NCI-H1930 (cell line): Measurements from ENCODE around the gene STRIP2.
"Not testable (repeated sequence)": the region's sequence is repeated elsewhere in the genome, so short reads cannot be mapped to it uniquely, and the experiment has no call there.

Experiments used
- DNase-seq, 2 experiments: peaks; one replicate each; lab custom pipeline; 2025; lab: John Stamatoyannopoulos, UW

STRIP2 gene

DNA sequence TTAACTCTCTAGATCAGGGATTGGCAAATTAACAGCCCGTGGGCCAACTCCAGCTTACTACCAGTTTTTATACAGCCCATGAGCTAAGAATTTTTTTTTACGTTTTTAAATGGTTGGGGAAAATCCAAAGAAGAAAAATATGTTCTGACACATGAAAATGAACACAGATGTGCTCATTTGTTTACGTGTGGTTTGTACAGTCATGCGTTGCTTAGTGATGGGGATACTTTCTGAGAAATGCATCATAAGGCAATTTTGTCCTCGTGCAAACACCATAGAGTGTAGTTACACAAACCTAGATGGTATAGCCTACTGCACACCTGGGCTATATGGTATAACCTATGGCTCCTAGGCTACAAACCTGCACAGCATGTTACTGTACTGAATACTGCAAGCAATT lies 59.8 kb downstream of the STRIP2 start:
- DNase-seq = no peak

DNA sequence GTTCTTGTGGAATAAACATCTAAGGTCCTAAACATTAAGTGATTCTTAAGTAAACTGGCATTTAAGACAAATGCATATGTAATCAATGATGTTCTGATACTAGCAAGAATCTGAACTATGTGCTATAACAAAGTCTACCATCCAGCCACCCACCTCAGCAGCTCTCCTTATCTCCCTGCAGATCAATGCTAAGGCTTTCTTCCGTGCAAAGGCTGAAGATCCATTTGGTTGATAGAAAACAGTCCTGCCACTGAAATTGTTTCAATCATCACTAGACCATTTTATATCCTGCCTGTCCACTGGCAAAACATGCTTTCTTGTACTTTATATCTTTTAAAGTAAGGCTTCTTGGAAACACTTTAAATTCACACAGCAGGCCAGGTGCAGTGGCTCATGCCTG lies 61.8 kb downstream of the STRIP2 start:
- DNase-seq = no peak

DNA sequence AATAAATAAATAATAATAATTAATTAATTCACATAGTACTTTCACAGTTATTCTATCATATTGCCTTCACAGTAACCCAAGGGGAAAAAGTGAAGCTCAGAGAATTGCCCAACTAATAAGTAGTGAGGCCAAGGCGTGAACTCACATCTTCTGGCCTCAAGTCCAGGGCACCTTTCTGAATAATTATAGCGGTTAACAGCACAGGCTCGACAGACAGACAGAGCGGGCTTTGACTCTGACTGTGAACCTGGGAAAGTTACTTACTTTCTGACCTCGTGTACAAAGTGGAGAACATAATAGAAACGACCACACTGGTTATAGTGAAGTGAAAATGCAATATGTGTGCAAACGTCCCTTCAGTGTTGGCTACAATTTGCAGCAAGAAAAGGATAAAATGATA lies 62.4 kb downstream of the STRIP2 start:
- no peak for DNase-seq

DNA sequence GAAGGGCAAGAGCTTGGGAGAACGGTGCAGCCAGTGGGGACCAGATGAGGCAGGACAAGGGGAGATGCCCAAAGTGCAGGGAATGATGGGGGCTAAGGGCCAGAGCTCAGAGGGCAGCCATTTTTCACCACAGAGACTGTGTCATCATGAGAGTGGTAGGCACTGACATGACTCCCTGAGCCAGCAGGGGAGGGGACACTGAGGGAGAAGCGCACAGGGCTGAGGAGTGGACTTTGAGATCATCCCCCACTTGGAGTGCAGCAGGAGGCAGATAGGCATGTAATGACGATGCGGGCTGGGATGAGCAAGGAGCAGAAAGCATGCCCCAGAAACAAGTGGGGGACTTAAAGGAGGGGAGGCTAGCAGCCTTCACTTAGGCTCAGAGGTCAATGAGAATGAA lies 62.9 kb downstream of the STRIP2 start:
- DNase-seq = no peak

DNA sequence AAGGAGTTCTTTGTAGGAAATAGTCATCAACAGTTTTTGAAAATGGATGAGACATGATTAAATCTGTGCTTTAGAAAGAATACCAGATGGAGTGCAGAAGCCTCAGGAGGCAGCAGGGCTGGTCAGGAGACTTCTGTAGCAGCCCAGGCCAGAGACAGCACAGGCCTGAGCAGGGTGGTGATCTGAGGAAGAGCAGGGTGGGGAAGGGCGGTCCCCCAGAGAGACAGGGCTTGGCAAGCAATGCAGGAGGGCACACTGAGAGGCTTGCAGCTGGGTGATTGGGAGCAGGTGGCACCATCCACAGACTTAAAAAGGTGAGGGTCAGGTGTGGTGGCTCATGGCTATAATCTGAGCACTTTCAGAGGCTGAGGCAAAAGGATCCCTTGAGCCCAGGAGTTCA lies 63.8 kb downstream of the STRIP2 start:
- DNase-seq = no peak

DNA sequence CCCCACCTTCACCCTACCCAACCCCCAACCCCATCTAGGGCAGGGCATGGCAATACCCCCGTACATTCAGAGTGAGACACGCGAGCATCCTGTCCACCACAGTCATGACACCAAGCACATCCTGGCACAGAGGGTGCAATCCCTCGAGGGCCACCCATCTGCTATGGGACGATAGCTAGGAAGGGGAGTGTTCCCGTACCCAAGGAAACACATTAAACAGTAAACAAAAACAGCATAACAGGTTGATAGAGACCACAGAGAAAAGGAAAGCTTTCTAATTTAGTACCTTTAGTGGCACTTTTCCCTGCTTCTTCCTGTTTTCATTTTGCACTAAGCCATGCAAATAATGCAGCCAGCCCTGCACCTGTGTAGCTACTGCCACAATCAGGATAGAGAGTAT lies 65.8 kb downstream of the STRIP2 start:
- DNase-seq = no peak

DNA sequence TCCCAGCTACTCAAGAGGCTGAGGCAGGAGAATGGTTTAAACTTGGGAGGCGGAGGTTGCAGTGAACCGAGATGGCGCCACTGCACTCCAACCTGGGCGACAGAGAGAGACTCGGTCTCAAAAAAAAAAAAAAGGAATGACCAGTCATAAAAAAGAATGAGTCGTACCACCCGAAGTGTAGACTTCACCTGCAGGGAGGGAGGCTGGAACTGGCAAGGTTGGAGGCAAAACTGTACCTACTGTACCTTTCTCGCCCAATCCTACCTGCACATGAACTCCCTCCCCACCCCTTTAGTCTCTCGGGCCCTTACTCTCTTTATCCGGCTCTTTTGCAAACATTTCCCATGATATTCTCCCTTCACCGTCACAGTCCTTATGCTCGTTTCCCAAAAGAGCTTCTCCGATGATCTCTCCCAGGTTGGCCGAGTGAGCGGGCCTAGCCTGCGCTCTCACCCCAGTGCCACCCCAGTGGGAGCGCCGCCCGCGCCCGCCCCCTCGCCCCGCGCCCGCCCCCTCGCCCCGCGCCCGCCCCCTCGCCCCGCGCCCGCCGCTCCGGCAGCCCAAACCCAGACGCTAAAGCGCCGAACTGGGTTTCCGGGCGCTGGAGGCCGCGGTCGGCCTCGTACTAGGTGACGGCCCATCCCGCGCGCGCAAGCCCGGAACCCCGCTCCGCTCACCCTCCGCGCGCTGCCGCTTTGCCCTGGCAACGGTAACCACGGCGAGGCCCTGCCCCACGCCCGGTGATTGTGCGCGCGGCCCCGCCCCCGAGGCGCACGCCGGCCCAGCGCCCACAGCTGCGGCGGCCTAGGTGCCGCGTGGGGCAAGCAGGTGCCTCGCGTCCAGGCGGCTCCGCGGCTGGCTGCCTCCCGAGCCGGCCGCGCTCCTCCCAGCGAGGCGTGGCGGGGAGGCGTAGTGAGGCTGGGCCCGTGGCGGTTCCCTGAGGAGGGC lies 67.8 kb downstream of the STRIP2 start, which contains the start of gene SMKR1:
SMKR1 (plus strand) TSS at position 772 of the 948 bp plus-strand sequence. CDS start 294 bp downstream, outside the sequence.
- DNase-seq = peak; percentile 78 to 86

DNA sequence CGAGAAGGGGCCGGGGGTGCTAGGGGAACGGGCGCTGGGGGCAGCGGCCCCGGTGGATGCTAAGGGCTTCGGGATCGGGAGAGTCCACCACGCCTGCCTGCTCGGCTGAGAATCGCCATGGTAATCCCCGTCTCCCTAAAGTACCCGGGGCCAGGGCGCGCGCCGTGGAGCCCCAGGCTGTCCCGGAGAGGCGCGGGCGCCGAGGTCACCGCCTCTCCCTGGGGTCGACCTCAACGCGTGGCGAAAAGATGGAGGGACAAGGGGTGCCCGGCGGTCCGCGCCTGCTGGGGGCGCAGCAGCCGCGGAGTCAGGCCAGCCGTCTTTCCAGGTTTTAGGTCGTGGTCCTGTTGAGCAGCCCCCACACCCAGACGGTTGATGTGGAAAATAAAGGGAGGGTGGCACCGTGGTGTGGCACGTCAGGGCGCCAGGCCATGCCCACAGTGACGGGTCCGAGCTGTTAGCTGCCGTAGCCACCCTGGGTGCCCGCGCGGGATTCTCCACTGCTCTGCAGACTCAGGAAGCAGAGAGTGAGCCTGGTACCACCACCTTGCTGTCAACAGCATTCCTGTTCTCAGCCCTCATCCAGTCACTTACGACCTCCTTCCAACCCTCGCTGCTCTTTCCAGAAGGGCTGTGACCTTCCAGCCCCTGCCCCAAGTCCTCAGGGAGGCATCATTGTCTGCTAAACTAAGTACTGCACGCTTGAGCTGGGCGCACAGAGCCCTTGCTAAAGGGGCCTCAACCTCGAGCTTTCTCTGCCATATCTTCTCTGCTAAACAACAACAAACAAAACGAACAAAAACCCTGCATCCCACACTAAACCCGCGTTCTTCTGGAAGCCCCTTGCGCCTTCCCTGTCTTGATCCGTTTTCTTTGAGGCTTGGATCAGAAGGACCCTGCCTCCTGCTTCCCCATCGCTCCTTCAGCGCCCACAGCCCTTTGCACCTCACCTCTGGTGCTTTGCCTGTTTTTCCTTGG lies 68.8 kb downstream of the STRIP2 start:
- DNase-seq = peak; percentile 16 to 37

DNA sequence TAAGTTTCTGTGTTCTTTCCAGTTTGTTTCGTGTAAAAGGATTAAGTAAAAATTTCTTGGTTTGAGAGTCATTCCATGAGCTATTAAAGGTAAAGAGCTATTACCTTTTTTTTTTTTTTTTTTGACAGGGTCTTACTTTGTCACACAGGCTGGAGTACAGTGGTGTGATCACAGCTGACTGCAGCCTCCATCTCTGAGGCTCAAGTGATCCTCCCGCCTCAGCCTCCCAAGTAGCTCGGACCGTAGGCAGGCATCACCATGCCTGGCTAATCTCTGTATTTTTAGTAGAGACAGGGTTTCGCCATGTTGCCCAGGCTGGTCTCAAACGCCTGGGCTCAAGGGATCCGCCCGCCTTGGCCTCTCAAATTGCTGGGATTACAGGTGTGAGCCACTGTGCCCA lies 69.5 kb downstream of the STRIP2 start:
- no peak for DNase-seq

DNA sequence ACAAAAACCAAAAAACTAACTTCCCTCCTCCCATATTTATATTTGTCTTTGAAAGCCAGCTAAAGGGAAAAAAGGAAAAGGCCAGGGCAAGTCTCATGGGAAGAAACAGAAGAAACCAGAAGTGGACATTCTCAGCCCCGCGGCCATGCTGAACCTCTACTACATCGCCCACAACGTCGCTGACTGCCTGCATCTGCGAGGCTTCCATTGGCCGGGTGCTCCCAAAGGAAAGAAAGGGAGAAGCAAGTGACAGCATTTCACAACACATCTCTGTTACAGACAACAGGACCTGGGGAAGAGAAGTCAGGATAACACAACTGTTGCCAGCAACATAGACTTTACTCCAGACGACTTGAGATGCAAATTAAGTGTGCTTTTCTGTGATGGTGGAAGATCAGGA lies 78.0 kb downstream of the STRIP2 start:
- no peak for DNase-seq

DNA sequence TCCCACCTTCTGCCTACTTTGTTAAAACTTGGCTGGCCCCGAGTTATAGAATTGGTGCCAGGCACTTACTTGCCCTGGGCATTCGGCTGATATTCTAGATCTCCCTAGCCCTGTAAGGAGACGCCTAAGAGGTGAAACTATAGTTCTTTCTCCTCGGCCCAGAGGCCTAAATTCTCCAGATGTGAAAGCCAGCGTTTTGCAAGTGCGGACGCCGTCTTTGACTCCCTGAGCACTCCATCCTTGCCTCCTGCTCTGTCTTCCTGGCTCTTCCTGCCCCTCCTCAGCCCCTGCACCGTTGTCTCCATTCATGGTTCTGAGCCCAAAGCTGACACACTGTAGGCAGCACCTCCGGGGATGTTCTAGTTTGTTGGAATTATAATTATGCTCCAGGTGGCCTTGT lies 79.3 kb downstream of the STRIP2 start:
- DNase-seq = no peak

DNA sequence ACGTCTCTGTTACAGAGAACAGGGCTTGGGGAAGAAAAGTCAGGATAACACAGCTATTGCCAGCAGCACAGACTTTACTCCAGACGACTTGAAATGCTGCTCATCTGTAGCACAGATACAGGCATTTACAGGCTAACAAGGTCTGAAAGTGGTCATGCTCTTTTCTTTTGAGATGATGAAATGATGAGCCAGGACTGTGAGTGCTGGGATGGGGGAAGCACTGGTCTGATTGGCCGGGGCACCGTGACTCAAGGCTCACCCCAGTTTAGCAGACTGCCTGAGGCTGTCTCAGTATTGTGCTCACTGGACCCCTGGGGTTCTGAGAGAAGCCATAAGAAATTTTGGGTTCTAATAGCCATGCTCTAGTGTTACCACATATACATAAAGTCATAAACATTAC lies 80.5 kb downstream of the STRIP2 start:
- DNase-seq = no peak

DNA sequence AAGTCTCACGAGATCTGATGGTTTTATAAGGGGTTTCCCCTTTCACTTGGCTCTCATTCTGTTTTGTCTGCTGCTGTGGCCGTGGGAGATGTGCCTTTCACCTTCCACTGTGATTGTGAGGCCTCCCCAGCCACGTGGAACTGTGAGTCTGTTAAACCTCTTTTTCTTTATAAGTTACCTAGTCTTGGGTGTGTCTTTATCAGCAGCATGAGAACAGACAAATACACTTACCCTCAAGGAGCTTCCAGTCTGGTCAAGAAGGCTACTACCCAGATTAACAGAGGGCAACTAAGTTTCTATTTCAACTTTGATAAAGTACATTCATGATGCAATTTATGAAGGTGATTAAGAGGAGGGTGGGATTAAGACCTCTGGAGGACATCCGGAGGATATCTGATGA lies 81.1 kb downstream of the STRIP2 start:
- DNase-seq = no peak

DNA sequence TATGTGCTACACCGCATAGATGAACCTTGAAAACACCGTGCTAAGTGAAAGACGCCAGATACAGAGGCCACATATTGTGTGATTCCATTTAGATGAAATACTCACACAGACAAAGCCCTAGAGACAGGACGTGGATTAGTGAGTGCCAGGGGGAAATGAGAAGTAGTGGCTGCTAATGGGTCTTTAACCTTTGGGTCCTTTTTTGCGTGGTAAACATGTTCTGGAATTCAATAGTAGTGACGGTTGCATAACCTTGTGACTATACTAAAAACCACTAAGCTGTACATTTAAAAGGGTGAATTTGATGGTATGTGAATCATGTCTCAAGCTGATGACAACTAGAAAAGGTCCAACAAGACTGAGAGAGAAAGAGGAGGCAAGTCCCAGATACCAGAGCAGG lies 83.7 kb downstream of the STRIP2 start:
- no peak for DNase-seq

DNA sequence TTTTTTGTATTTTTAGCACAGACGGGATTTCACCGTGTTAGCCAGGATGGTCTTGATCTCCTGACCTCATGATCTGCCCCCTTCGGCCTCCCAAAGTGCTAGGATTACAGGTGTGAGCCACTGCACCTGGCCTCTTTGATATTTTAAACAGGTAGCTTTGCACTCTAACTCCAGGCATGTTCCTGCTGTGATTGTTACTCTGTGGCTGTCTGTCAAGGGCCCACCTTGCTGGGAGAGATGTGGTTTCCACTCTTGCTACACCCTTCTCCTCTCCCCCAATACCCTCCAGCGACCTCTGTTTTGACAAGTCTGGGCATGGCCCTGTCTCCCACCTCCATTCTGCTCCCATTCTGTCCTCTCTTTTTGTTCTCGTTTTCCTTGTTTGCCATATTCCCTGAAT lies 85.2 kb downstream of the STRIP2 start:
- DNase-seq = no peak

DNA sequence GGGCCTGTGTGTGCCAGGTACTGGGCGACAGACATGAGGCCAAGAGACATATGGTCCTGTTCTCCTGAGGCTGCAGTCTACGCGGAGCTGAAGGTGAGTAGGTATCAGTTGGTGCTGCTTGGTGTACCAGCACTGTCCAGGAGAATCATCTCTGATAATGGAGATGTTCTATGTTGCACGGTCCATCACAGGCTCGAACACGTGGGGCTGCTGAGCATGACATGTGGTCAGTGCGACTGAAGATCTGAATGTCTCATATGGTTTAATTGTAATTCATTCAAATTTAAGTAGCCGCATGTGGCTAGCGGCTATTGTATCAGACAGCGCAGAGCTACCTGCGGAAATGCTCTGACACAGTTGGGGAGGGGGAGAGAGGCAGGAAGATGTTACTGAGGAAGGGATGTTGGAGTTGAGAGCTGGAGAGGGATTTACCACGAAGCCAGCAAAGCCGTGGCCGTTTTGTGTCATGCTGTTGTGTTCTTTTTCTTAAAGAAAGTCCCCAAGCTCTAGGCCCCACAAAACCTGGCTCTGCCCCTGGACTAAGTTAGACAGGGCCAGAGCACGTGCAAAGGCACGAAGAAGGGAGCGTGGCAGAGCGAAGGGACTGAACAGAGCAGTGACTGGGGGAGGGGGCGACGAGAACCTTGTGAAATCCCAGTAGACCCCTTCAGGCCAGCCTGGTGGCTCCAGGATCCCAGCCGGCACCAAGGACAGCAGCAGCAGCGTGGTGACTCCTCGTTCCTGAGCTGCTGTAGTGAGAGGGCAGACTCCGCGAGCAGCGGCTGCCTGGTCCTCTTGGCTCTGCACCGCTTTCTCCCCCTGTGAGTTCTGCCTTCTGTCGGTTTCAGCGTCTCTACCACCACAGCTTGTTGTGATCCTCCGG lies 88.1 kb downstream of the STRIP2 start:
- no peak for DNase-seq

DNA sequence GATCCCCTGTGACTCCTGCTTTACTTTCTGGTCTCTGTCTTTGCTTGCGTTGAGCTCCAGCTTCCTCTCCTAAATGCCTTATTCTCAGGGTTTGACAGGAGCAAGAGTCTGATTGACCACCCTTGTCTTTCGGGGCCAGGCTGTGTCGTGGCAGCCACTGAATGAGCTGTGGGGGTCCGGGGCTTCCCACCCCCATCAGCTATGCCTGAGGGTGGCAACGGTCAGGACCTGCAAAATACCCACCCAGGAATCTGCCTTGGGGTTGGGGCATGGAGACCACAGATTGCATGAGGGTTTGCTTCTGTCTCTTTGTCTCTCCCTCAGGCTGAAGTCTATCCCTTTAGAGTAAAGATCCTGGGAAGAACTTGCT lies 88.7 kb downstream of the STRIP2 start:
- no peak for DNase-seq

DNA sequence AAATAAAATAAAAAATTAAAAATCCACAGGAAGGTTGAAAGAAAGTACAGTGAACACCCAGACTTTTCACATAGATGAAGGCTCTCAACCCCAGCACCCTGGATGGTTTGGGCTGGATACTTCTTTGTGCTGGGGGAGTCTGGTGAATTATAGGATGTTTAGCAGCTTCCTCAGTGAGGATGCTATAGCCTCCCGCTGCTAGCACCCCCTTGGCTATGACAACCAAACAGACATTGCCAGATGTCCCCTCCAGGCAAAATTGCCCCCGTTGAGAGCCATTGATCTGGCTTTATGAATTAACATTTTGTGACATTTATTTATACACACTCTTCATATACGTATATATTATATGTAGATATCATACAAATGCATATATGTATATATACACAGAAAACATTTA lies 89.7 kb downstream of the STRIP2 start:
- no peak for DNase-seq

DNA sequence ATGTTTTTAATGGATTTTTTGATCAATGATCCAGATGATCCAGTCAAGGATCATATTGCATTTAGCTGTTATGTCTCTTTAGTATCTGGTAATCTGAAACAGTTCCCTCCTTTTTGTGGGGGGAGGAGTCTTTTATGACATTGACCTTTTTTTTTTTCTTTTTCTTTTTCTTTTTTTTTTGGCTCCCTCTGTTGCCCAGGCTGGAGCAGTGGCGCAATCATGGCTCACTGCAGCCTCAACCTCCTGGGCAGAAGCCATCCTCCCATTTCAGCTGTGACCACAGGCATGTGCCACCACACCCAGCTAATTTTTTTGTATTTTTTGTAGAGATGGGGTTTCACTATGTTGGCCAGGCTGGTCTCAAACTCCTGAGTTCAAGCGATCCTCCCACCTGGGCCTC lies 90.2 kb downstream of the STRIP2 start:
- not testable (repeated sequence) for DNase-seq

DNA sequence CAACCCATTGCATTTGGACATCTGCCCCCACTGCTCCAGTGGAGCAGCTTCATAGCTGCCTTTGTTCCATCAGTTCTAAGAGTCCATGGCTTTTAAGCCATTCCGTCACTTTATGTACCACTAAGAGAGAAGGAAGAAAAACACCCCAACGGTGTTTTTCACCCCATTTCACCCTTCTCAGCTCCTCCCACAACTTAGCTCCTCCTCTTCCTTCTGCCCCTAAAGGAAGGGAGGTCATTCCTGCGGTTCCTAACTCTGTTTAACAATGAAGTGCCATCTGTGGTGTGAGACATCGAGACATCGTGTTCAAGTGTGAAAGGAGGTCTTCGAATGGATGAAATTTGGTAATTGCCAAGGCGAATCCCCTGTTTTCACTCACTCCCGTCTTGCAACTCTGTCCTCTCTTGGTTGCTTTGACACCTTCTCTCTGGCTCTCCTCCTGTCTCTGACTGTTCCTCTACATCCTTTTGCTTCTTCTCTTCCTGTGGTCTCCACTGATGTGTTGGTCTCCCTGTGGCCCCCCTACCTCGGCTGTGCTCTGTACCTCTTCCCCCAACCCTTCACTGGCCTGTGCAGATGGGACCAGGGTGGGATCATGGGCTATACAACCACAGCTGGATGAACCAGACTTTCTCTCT lies 91.1 kb downstream of the STRIP2 start:
- no peak for DNase-seq

DNA sequence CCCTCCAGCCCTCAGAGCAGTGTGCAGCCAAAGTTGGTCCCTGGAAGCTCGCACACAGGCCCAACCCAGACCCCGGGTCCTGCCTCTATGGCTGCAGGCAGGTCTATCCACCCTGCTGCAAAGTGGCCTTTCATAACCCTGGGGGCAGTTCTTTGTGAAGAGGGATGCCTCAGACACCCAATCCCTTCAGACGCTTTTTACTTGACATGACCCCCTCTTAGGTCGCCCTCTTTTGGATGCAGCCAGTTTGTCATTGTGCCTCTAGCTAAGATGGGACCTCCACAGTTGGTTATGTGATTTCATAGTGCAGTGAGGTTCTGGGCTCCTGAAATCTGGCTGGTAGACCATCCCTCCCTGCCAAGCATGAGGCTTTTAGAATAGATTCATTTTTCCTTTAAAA lies 95.4 kb downstream of the STRIP2 start:
- no peak for DNase-seq
